GM18867 (cell line): ENCODE data around the gene RNF31.
A peak's percentile ranks its signal among the peaks of the same experiment; 100 is the strongest.
"Not testable (repeated sequence)": the region's sequence is repeated elsewhere in the genome, so short reads cannot be mapped to it uniquely, and the experiment has no call there.

Experiments used
- ATAC-seq: cut with Tn5 transposase; IDR thresholded peaks from one replicate; pipeline ENCODE4 v1.9.1; 2021; ENCODE audit warnings: mild to moderate bottlenecking, moderate library complexity; ENCODE audit not compliant: unreplicated experiment

RNF31 gene

GRCh38 chr14:24146978-24147760, at the start of gene RNF31:
TSS of gene RNF31 (plus strand) at chr14:24147498. CDS start at chr14:24147699, 201 bp downstream.
- ATAC-seq: peak; percentile 82

DNA sequence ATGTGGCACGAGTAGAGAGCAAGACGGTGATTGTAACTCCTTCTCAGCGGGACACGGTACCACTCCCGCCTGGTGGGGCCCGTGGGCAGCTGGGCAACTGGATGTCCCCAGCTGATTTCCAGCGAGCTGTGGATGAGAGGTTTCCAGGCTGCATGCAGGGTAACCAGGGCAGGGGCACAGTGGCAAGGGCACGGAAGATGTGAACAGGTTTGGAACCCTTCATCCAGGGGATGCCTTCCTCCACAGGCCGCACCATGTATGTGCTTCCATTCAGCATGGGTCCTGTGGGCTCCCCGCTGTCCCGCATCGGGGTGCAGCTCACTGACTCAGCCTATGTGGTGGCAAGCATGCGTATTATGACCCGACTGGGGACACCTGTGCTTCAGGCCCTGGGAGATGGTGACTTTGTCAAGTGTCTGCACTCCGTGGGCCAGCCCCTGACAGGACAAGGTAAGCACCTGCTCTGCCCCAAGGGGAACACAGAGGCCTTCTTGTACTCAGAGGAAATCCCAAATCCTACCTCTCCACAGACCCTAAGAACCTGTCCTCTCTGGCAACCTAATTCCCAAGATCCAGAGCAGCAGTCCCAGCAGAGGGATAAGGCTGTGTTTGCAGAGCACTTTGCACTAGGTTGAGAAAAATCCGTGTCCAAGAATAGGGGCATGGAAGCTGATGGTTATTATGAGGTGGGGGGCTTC, 48.9 kb upstream of the RNF31 start:
- ATAC-seq: no peak

DNA sequence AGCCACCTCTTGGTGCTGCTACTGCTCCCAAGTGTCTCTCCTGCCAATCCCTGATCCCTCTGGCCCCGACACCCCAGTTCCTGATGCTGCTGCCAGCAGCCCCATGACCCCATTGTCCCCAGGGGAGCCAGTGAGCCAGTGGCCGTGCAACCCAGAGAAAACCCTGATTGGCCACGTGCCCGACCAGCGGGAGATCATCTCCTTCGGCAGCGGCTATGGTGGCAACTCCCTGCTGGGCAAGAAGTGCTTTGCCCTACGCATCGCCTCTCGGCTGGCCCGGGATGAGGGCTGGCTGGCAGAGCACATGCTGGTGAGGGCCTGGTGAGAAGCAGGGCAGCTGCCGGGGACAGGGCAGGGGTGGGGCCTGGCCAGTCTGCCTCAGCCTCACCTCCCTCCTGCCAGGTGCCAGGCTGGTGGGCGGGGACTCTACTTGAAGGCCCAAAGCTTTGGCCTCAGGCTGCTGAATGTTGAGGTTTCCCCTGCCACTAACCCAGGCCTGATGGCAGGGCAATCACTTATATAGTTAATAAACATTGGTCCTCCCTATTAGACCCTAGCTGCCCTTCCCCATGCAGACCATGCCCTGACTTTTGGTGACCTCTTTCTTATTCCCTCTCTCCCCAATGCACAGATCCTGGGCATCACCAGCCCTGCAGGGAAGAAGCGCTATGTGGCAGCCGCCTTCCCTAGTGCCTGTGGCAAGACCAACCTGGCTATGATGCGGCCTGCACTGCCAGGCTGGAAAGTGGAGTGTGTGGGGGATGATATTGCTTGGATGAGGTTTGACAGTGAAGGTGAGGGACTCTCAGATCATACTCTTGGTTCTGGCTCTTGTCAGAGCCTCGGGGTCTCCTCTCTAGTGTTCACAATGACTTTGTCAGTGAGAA, 48.1 kb upstream of the RNF31 start:
- ATAC-seq: no peak

DNA sequence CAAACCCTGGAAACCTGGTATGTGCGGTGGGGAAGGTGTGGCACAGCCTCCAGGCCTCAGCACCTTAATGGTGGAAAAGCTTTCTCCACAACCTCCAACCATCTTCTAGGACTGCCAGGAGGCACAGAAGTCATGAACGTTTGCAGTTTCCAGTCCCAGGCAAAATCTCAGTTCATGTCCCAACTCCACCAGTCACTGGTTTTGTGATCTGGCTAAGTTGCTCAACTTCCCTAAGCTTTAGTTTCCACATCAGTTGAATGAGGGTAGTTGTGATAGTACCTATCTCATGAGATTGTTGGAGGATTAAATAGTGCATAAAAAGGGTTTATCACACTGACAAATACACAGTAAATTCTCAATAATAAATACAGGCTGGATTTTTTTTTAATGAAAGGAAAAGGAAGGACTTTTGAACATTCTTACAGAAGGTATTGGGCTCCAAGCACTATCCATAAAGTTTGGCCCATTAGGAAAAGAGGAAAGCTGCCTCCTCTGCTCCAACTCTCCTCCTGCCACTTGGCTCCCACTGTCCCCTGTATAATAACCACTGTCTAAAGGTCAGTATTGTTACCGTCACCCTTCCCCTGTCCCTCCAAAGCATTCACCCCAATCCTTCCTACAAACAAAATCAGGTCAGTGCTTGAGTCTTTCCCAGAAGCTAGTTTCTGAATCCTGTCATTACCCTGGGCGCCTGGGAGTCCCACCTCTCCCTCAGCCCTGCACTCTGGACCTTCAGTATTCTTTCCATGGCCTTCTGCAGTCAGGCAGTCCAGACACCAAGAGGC, 46.9 kb upstream of the RNF31 start:
- no peak for ATAC-seq

- ATAC-seq: no peak
Measured at GRCh38 chr14:24100982-24101494, 46.3 kb upstream of the RNF31 start.

DNA sequence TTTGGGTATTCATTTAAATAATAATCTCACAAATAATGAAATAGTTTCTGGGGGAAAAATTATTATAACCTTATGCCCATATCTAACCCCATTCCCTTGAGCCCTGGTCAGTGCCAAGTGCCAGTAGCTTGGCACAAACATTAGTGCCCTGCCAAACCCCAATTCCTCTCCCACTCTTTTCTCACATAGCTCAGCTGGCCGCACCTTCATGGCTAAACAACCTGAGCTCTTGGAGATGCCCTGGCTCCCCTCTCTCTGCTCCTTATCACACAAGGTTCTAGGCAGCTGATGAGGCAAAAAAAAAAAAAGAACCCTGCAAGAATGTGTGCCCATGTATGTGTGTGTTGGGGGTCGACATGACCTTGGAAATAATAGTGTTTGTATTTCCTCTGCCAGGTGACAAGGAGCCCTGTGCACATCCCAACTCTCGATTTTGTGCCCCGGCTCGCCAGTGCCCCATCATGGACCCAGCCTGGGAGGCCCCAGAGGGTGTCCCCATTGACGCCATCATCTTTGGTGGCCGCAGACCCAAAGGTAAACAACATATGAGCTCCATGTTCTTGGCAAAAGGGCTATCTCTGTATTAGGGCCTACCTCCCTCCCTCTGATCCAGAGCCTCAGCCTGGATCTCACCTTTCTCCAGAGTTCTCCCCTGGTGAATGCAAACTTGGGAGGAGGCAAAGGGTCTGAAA, 44.8 kb upstream of the RNF31 start:
- no peak for ATAC-seq

DNA sequence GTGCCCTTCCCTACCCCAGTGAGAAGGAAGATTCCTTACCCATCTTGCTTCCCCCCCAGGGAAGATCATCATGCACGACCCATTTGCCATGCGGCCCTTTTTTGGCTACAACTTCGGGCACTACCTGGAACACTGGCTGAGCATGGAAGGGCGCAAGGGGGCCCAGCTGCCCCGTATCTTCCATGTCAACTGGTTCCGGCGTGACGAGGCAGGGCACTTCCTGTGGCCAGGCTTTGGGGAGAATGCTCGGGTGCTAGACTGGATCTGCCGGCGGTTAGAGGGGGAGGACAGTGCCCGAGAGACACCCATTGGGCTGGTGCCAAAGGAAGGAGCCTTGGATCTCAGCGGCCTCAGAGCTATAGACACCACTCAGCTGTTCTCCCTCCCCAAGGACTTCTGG, 43.8 kb upstream of the RNF31 start:
- ATAC-seq: no peak

DNA sequence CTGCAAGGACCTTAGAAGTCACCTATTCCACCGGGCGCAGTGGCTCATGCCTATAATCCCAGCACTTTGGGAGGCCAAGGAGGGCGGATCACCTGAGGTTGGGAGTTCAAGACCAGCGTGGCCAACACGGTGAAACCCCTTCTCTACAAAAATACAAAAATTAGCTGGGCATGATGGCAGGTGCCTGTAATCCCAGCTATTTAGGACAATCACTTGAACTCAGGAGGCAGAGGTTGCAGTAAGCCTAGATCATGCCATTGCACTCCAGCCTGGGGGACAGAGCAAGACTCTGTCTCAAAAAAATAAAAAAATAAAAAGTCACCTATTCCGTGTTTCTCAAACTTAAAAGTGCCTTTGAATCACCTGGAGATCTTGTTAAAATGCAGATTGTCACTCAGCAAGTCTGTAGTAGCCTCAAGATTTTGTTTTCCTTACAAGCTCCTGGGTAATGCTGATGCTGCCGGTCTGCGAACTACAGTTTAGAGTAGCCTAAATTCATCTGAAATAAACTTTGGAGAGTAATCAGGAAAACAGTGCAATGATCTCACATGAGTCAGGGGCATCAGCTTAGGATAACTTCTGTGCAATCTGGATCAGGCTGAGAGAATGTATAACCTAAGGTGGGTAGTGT, 41.6 kb upstream of the RNF31 start:
- ATAC-seq: not testable (repeated sequence)

GRCh38 chr14:24106672-24107271, 40.5 kb upstream of the RNF31 start:
- ATAC-seq: no peak

DNA sequence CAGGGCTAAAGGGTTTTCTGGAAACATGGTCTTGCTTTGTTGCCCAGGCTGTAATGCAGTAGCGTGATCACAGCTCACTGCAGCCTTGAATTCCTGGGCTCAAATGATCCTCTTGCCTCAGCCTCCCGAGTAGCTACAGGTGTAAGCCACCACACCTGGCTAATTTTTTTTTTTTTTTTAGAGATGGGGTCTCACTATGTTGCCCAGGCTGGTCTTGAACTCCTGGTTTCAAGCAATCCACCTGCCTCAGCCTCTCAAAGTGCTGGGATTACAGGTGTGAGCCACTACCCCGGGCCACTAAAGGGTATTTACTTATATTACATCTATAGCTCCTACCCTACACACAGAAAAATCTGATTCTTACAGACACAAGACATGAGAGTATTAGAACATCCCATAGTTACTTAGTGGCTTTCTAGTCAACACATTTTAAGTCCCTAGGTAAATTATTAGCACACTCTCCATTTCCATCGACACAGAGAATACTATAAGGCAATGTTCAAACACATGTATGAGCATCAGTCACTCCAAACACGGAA, 38.9 kb upstream of the RNF31 start:
- ATAC-seq: peak; percentile 35

- no peak for ATAC-seq
Measured at GRCh38 chr14:24110060-24110459, 37.2 kb upstream of the RNF31 start.

DNA sequence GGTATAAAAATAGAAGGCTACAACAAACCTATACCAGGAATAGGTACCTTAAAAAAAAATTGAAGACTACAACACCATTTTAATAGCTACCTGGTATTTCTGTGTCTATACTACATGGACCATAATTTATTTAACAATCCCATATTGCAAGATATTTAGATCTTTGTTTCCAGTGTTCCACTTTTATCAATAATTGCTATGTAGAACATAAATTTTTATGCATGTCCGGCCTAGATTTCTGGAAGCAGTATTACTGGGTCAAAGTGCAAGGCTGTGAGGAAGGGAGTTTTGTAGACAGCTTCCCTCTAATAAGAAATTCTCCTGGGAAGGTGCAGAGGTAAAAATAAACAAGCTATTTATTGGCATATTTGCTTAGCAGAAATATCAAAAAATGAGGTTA, 36.8 kb upstream of the RNF31 start:
- ATAC-seq: no peak

- no peak for ATAC-seq
Measured at GRCh38 chr14:24113379-24113800, 33.9 kb upstream of the RNF31 start.

- ATAC-seq: peak; percentile 28
Measured at GRCh38 chr14:24113801-24114531, 33.3 kb upstream of the RNF31 start.

GRCh38 chr14:24114532-24115421, 32.5 kb upstream of the RNF31 start, which contains the start of the genes DCAF11 and NRL:
TSS of gene DCAF11 (plus strand) at chr14:24114777. CDS start at chr14:24115595, 818 bp downstream.
TSS of gene NRL (minus strand) at chr14:24114949. CDS start at chr14:24082848, 32,101 bp downstream.
- ATAC-seq: peak; percentile 83

DNA sequence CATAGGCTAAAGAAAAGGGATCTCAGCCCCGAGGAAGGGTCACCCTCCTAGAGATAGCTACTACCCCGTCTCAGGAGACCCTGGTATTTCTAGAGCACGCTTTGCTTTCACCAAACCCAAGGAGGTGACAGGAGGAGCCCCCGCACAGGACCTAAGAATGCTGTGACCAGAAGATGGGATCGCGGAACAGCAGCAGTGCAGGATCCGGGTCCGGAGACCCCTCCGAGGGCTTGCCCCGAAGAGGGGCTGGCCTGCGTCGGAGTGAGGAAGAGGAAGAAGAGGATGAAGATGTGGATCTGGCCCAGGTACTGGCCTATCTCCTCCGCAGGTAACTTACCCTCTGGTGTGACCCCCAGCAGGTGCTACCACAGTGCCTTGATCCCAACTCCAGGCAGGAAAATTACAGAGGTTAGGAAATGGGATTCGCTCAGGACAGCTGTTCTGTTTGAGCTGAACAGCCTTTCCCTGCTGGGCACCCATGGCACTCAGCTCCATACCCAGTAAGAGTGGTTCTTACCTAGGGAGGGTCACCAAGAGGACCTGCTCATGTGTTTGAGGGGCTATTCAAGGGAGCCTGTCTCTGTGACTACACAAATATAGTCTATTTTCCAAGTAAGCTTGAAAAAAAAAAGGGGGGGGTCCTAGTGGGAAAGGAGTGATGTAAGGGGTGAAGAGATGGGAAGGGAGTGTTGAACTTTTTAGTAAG, 31.7 kb upstream of the RNF31 start:
- no peak for ATAC-seq
